GM23248 (cell line): ENCODE results near the gene HACE1.

Experiments
- EZH2 ChIP-seq: fragments of 200-600 bp; sonication (generic); IDR thresholded peaks from 2 replicates; pipeline ENCODE4 v1.6.1; 2018; ENCODE audit warnings: antibody characterized with exemption, mild to moderate bottlenecking; ENCODE audit not compliant: insufficient read depth, poor library complexity, severe bottlenecking
- EZH2phosphoT487 ChIP-seq: fragments of 200-600 bp; sonication (generic); IDR thresholded peaks from 2 replicates; pipeline ENCODE4 v1.6.1; 2018; ENCODE audit warnings: antibody characterized with exemption, moderate library complexity, mild to moderate bottlenecking, low read depth; ENCODE audit not compliant: insufficient read depth

DNA sequence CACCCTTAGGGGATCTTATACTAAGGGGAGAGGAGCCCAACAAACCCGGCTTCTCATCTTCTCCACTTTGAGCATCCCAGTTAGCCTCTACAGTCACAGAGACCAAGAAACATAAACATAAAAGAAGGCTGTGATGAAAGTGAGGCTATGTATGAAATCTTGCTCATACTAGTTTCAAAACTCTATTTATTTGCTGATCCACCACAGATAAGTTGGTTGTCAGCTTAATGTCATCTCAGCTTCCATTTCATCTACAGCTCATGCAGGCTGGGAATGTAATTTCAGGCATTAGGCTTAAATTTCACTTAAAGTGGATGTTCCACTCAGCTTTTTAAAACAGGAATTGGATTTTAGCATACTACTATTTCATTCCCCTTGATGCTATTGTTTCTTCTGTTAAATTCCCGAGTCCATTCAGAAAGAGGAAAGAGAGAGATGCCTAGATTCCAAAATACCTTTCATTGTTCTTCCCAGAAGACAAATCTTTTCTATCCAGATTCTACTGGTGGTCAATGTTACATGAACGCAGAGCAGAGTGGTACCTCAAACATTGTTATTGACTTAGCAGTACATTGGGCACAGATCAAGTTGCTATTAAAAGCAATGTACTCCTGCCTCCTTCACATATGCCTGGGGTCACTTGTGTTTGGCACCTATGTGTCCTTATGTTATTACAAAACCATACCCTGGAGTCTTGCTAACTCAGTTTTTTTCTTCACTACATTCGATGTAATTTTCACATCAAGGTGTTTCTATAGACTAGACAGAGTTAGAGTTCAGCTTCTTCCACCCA, 149.0 kb downstream of the HACE1 start:
- TF ChIP-seq EZH2 (no peak), EZH2phosphoT487 (no peak)
